ENCODE data around the gene GOLGA8S.
"Not testable (repeated sequence)": the region's sequence is repeated elsewhere in the genome, so short reads cannot be mapped to it uniquely, and the experiment has no call there.

The GOLGA8S gene

GRCh38 chr15:23354448-23354847 lies at the start of gene GOLGA8S:
Gene GOLGA8S, plus strand, starts transcription at chr15:23354748. Its CDS starts 62 bp downstream, at chr15:23354810.
- not testable (repeated sequence) for DNase-seq

- not testable (repeated sequence) for DNase-seq
Measured at GRCh38 chr15:23304805-23305204, 49.7 kb upstream of the GOLGA8S start.

GRCh38 chr15:23305921-23306320 lies 48.6 kb upstream of the GOLGA8S start:
- DNase-seq: not testable (repeated sequence)

GRCh38 chr15:23311233-23311632 lies 43.3 kb upstream of the GOLGA8S start:
- not testable (repeated sequence) for DNase-seq

- not testable (repeated sequence) for DNase-seq
Measured at GRCh38 chr15:23334096-23334495, 20.5 kb upstream of the GOLGA8S start, which contains the start of gene GOLGA6L26. Gene GOLGA6L26, minus strand, starts transcription at chr15:23334196. Its CDS starts 61 bp downstream, at chr15:23334135.

GRCh38 chr15:23362622-23363021 lies 8.1 kb downstream of the GOLGA8S start:
- not testable (repeated sequence) for DNase-seq

- not testable (repeated sequence) for DNase-seq
Measured at GRCh38 chr15:23364261-23364660, 9.7 kb downstream of the GOLGA8S start.

GRCh38 chr15:23370578-23370977 lies 16.0 kb downstream of the GOLGA8S start:
- DNase-seq: no peak

- not testable (repeated sequence) for DNase-seq
Measured at GRCh38 chr15:23371134-23371533, 16.6 kb downstream of the GOLGA8S start.

- DNase-seq: not testable (repeated sequence)
Measured at GRCh38 chr15:23371868-23372267, 17.3 kb downstream of the GOLGA8S start.

GRCh38 chr15:23372284-23372683 lies 17.7 kb downstream of the GOLGA8S start:
- DNase-seq: no peak

GRCh38 chr15:23372891-23373600 lies 18.5 kb downstream of the GOLGA8S start:
- DNase-seq: not testable (repeated sequence)

- DNase-seq: not testable (repeated sequence)
Measured at GRCh38 chr15:23374226-23374625, 19.7 kb downstream of the GOLGA8S start.

GRCh38 chr15:23378946-23379345 lies 24.4 kb downstream of the GOLGA8S start:
- not testable (repeated sequence) for DNase-seq

- not testable (repeated sequence) for DNase-seq
Measured at GRCh38 chr15:23380700-23381099, 26.2 kb downstream of the GOLGA8S start.

GRCh38 chr15:23381192-23381591 lies 26.6 kb downstream of the GOLGA8S start:
- not testable (repeated sequence) for DNase-seq

GRCh38 chr15:23384371-23384770 lies 29.8 kb downstream of the GOLGA8S start:
- no peak for DNase-seq

GRCh38 chr15:23385886-23386430 lies 31.4 kb downstream of the GOLGA8S start:
- DNase-seq: no peak

- no peak for DNase-seq
Measured at GRCh38 chr15:23387621-23388190, 33.2 kb downstream of the GOLGA8S start.

GRCh38 chr15:23395030-23395692 lies 40.6 kb downstream of the GOLGA8S start:
- DNase-seq: no peak

GRCh38 chr15:23395832-23396231 lies 41.3 kb downstream of the GOLGA8S start:
- DNase-seq: no peak

- no peak for DNase-seq
Measured at GRCh38 chr15:23397779-23398178, 43.2 kb downstream of the GOLGA8S start.

- not testable (repeated sequence) for DNase-seq
Measured at GRCh38 chr15:23398357-23398756, 43.8 kb downstream of the GOLGA8S start.
